NCI-H524 treated with DMSO at 0.1 percent for 48 hours (cell line): ENCODE measurements around the gene EHD2.

Experiments used
- DNase-seq: peaks from one replicate; lab custom pipeline; 2025; lab: John Stamatoyannopoulos, UW

The EHD2 gene

GRCh38 chr19:47691090-47691489 lies 22.1 kb upstream of the EHD2 start:
- DNase-seq, result no peak

- no peak for DNase-seq
These were observed 21.4 kb upstream of the EHD2 start for GRCh38 chr19:47691782-47692181.

- DNase-seq, result no peak
These were observed 19.7 kb upstream of the EHD2 start for GRCh38 chr19:47693489-47693888.

GRCh38 chr19:47693903-47694302 lies 19.3 kb upstream of the EHD2 start:
- no peak for DNase-seq

GRCh38 chr19:47694466-47695273 lies 18.6 kb upstream of the EHD2 start:
- DNase-seq, result no peak

GRCh38 chr19:47695533-47696262 lies 17.5 kb upstream of the EHD2 start:
- no peak for DNase-seq

- DNase-seq, result no peak
These were observed 16.6 kb upstream of the EHD2 start for GRCh38 chr19:47696635-47697034.

- peak; percentile 5 for DNase-seq
These were observed 15.2 kb upstream of the EHD2 start for GRCh38 chr19:47697863-47698609.

- no peak for DNase-seq
These were observed 14.4 kb upstream of the EHD2 start for GRCh38 chr19:47698631-47699359.

GRCh38 chr19:47699360-47699917 lies 13.8 kb upstream of the EHD2 start:
- peak; percentile 11 for DNase-seq

GRCh38 chr19:47700934-47701716 lies 12.1 kb upstream of the EHD2 start:
- no peak for DNase-seq

- no peak for DNase-seq
These were observed 11.3 kb upstream of the EHD2 start for GRCh38 chr19:47701717-47702552.

GRCh38 chr19:47702671-47703070 lies 10.6 kb upstream of the EHD2 start:
- no peak for DNase-seq

- no peak for DNase-seq
These were observed 9.9 kb upstream of the EHD2 start for GRCh38 chr19:47703301-47703700.

GRCh38 chr19:47704024-47704423 lies 9.2 kb upstream of the EHD2 start:
- no peak for DNase-seq

GRCh38 chr19:47704656-47705055 lies 8.6 kb upstream of the EHD2 start:
- DNase-seq, result no peak

GRCh38 chr19:47707135-47707925 lies 5.9 kb upstream of the EHD2 start:
- DNase-seq, result peak; percentile 11

GRCh38 chr19:47711652-47712242 lies 1.5 kb upstream of the EHD2 start:
- no peak for DNase-seq

GRCh38 chr19:47714339-47714738 lies 1.1 kb downstream of the EHD2 start:
- DNase-seq, result no peak
